GM12878 (cell line): ENCODE results near the gene GFM2. TPM values are rescaled to one million over a fixed set of nuclear protein-coding genes. Genes with fewer than 3 reads are reported as not detected.
"Not testable (repeated sequence)": the region's sequence is repeated elsewhere in the genome, so short reads cannot be mapped to it uniquely, and the experiment has no call there.

Experiments used
- ATAC-seq: fragments of 200-7000 bp; cut with Tn5 transposase; 3 replicates; pipeline ENCODE4 v1.9.1; 2020; ENCODE audit warnings: mild to moderate bottlenecking, moderate library complexity
- BruUV-seq: library from RNA; stranded (reverse); fragments of 400-500 nt; replicated peaks from 2 replicates; lab custom pipeline; 2021; lab: Mats Ljungman, UMichigan
- CTCF ChIA-PET: fragments of 300-600 bp; sonication (Branson Sonifier 250); formaldehyde crosslinking; extraction: SDS; loops from one replicate; lab custom pipeline; 2021; ENCODE audit warnings: inconsistent platforms; lab: Yijun Ruan, JAX
- POLR2A ChIA-PET: fragments of 350-600 bp; formaldehyde crosslinking; extraction: SDS; loops from one replicate; lab custom pipeline; 2021; ENCODE audit warnings: inconsistent platforms; lab: Charles Lee
- RAD21 ChIA-PET: fragments of 300-600 bp; sonication (Branson Sonifier 250); formaldehyde crosslinking; loops from one replicate; lab custom pipeline; 2023; ENCODE audit warnings: antibody characterized with exemption; ENCODE audit not compliant: unreplicated experiment; lab: Charles Lee
- SMC1A ChIA-PET: fragments of 300-600 bp; sonication (Branson Sonifier 250); formaldehyde crosslinking; loops from one replicate; lab custom pipeline; 2023; ENCODE audit not compliant: unreplicated experiment, uncharacterized antibody; lab: Charles Lee
- DNase-seq: peaks from one replicate; pipeline ENCODE4 v3.0.0-alpha.2; 2011; ENCODE audit warnings: low read depth, low spot score
- FAIRE-seq: peaks from 3 replicates; lab custom pipeline; 2011; peaks lifted over from hg19 to GRCh38; lab: Jason Lieb, UNC
- H2AFZ ChIP-seq: 2 replicates; pipeline ENCODE4 v1.6.0; 2011; ENCODE audit warnings: low read depth, low read length, control low read depth; ENCODE audit not compliant: control insufficient read depth
- H3K27ac ChIP-seq: 2 replicates; pipeline ENCODE4 v1.5.1; 2011; ENCODE audit warnings: control low read depth; ENCODE audit not compliant: control insufficient read depth, insufficient read depth
- H3K27me3 ChIP-seq, 2 experiments: replicated peaks in 1 of 2; 2 replicates each; pipeline versions ENCODE4 v1.6.0 to v1.6.1; 2011; ENCODE audit warnings: low read length in 1 of 2; ENCODE audit not compliant: control insufficient read depth in 2 of 2, insufficient read depth in 2 of 2
- H3K36me3 ChIP-seq, 2 experiments: 2 replicates each; pipeline ENCODE4 v1.5.1; 2011; ENCODE audit warnings: low read length in 1 of 2; ENCODE audit not compliant: control insufficient read depth in 2 of 2, insufficient read depth in 2 of 2
- H3K4me1 ChIP-seq: 2 replicates; pipeline ENCODE4 v1.6.1; 2011; ENCODE audit warnings: mild to moderate bottlenecking, low read length, moderate library complexity, mixed read lengths; ENCODE audit not compliant: control insufficient read depth, insufficient read depth
- H3K4me2 ChIP-seq: 2 replicates; pipeline ENCODE4 v1.6.0; 2011; ENCODE audit warnings: control low read depth; ENCODE audit not compliant: control insufficient read depth, insufficient read depth
- H3K4me3 ChIP-seq: fragments of 200-600 bp; sonication (generic); 2 replicates; pipeline ENCODE4 v1.5.1; 2016
- H3K79me2 ChIP-seq: 2 replicates; pipeline ENCODE4 v1.6.0; 2011; ENCODE audit warnings: low read length; ENCODE audit not compliant: control insufficient read depth, insufficient read depth
- H3K9ac ChIP-seq: 2 replicates; pipeline ENCODE4 v1.8.0; 2011; ENCODE audit warnings: low read length, control low read depth, mixed read lengths; ENCODE audit not compliant: control insufficient read depth, insufficient read depth
- H3K9me3 ChIP-seq: replicated peaks from 3 replicates; pipeline ENCODE4 v1.5.1; 2011; ENCODE audit warnings: mild to moderate bottlenecking, low read length; ENCODE audit not compliant: control insufficient read depth, insufficient read depth
- H4K20me1 ChIP-seq: 2 replicates; pipeline ENCODE4 v1.6.0; 2011; ENCODE audit not compliant: control insufficient read depth, insufficient read depth
- IRF3 ChIP-seq: fragments of 450-650 bp; IDR thresholded peaks from 2 replicates; pipeline ENCODE4 v1.6.1; 2014; ENCODE audit warnings: mild to moderate bottlenecking
- NR2C1 ChIP-seq: fragments of 450-650 bp; IDR thresholded peaks from 2 replicates; pipeline ENCODE4 v1.6.1; 2017; ENCODE audit warnings: antibody characterized with exemption, mild to moderate bottlenecking, moderate library complexity
- NR2F1 ChIP-seq: fragments of 450-650 bp; conservative IDR thresholded peaks from 2 replicates; pipeline ENCODE4 v1.6.1; 2017; ENCODE audit warnings: mild to moderate bottlenecking
- RAD51 ChIP-seq: fragments of 450-650 bp; IDR thresholded peaks from 2 replicates; pipeline ENCODE4 v1.6.1; 2016; ENCODE audit warnings: moderate library complexity, mild to moderate bottlenecking, inconsistent platforms
- ZNF384 ChIP-seq: IDR thresholded peaks from 2 replicates; pipeline ENCODE4 v1.6.1; 2012; ENCODE audit warnings: low read depth, mild to moderate bottlenecking, low read length, improper control_type of control experiment, borderline replicate concordance
- WGBS: methylation state at CpG from one replicate; pipeline ENCODE4 v1.1.6; 2016; ENCODE audit warnings: low lambda C conversion rate; ENCODE audit not compliant: insufficient replicate concordance, insufficient coverage; ENCODE audit errors: missing lambda C conversion rate; 5-methylcytosine and 5-hydroxymethylcytosine counted together
- in situ Hi-C: fragments of 300-500 bp; cut with MboI; formaldehyde crosslinking; loops from 9 replicates; pipeline ENCODE4 v1.14.3; 2018; ENCODE audit warnings: mixed read lengths
- intact Hi-C: fragments of 100-400 bp; cut with micrococcal nuclease; formaldehyde crosslinking; loops from one replicate; pipeline ENCODE4 v1.14.2; 2022; ENCODE audit not compliant: unreplicated experiment
- polyA plus RNA-seq, 11 experiments: library from polyadenylated mRNA; depleted of rRNA in 4 of 11; unstranded in 6 of 11; stranded (reverse) in 5 of 11; fragments of >200 nt; fragmentation: Nextera tagmentation in 4 of 11; fragmentation: Illumina TruSeq in 1 of 11; extraction: Ambion mirVana in 4 of 11; extraction: Trizol in 1 of 11; gene quantifications; 1 replicate in 1 of 11; 2 replicates in 10 of 11; pipeline versions ENCODE4 v1.2.1 to v1.2.3, GENCODE V29; 2011 to 2016; ENCODE audit warnings: inconsistent platforms in 2 of 11, missing spikeins in 2 of 11, low read depth in 1 of 11
- total RNA-seq, 4 experiments: library from RNA; depleted of rRNA in 3 of 4; stranded (reverse); fragments of >200 nt in 3 of 4; fragmentation: Illumina TruSeq in 1 of 4; extraction: Trizol in 1 of 4; gene quantifications; 2 replicates each; pipeline versions ENCODE4 v1.2.1 to v1.2.3, GENCODE V29; 2013 to 2021

Gene GFM2
- total and polyA plus RNA-seq, 10 of the 15 experiments (the other 5 are each of a cell fraction or from before 2014, with no cell fraction given), result 19.9 to 51.3 (median 32.7) TPM

GRCh38 chr5:74791669-74792068 lies 24.8 kb upstream of the GFM2 start:
- H3K27me3 ChIP-seq, H3K9ac ChIP-seq, POLR2A ChIA-PET, DNase-seq, SMC1A ChIA-PET, CTCF ChIA-PET, intact Hi-C loops, in situ Hi-C loops, FAIRE-seq, H3K4me2 ChIP-seq, RAD21 ChIA-PET, H3K4me3 ChIP-seq, ATAC-seq, H4K20me1 ChIP-seq, H2AFZ ChIP-seq: not testable (repeated sequence)
- peak; percentile 40; the same call in 1 of the 2 replicates for TF ChIP-seq RAD51
- TF ChIP-seq, all 136 proteins: peak for 1; not testable (repeated sequence) for 135
- WGBS, result 15% methylated on average over 3 of the region's 3 CpGs
- not testable (repeated sequence) for H3K4me1 ChIP-seq, H3K79me2 ChIP-seq, H3K9me3 ChIP-seq, H3K36me3 ChIP-seq, H3K27ac ChIP-seq, BruUV-seq

GRCh38 chr5:74787424-74787823 lies 20.5 kb upstream of the GFM2 start:
- Histone ChIP-seq H3K4me2 (no peak overlapping the region), H3K79me2 (no peaks in the 10 kb centered on the region), H4K20me1 (no peaks in the 10 kb centered on the region), H3K4me1 (no peaks in the 10 kb centered on the region), H2AFZ (no peak overlapping the region), H3K36me3 (no peaks in the 10 kb centered on the region), H3K9ac (no peak overlapping the region), H3K27ac (no peak overlapping the region), H3K4me3 (no peak overlapping the region), H3K27me3 (no peaks in the 10 kb centered on the region), H3K9me3 (no peaks in the 10 kb centered on the region)
- TF ChIP-seq NR2C1 (no peak), ZNF384 (no peak), NR2F1 (no peak), IRF3 (no peak)
- SMC1A ChIA-PET, result no interaction called here
- RAD21 ChIA-PET, result no interaction called here
- POLR2A ChIA-PET, result no interaction called here
- CTCF ChIA-PET, result no interaction called here
- DNase-seq (no peak), ATAC-seq (no peak), FAIRE-seq (no peak)
- 53% methylated on average over 6 of the region's 6 CpGs for WGBS
- in situ Hi-C loops, result no loop called here
- intact Hi-C loops, result no loop called here
- no TSS peak for BruUV-seq
